Natural killer cell treated with Interleukin-12 subunit alpha and Interleukin-12 subunit beta and Interleukin-15 and Interleukin-18, amount 100 ng/mL, for 72 hours (primary cell): ENCODE results near the gene CRHR2. TPM values are rescaled to one million over a fixed set of nuclear protein-coding genes. Genes with fewer than 3 reads are reported as not detected.

ENCODE experiments used
- ATAC-seq, 2 donors: fragments of 150-1000 bp; cut with Tn5 transposase in 1 of 2; sonication (Bioruptor Pico), chemical (Tn5 transposase) in 1 of 2; 2 replicates each; pipeline ENCODE4 v1.10.0; 2021
- DNase-seq: peaks from one replicate; pipeline ENCODE4 v3.0.0; 2022; ENCODE audit warnings: low spot score
- H3K27ac Mint-ChIP-seq, 2 donors: 1 replicate in 1 of 2; 2 replicates in 1 of 2; pipeline ENCODE4 v1.8.0; 2022; ENCODE audit warnings: mixed read lengths in 2 of 2, mild to moderate bottlenecking in 1 of 2, moderate library complexity in 1 of 2
- H3K27me3 Mint-ChIP-seq, 2 donors: 1 replicate in 1 of 2; 2 replicates in 1 of 2; pipeline ENCODE4 v1.8.0; 2022; ENCODE audit warnings: mixed read lengths in 2 of 2
- H3K36me3 Mint-ChIP-seq: one replicate; pipeline ENCODE4 v1.8.0; 2022; ENCODE audit warnings: mixed read lengths
- H3K4me1 Mint-ChIP-seq, 2 donors: 1 replicate in 1 of 2; 2 replicates in 1 of 2; pipeline ENCODE4 v1.8.0; 2022; ENCODE audit warnings: low read depth in 2 of 2, mixed read lengths in 2 of 2, mild to moderate bottlenecking in 1 of 2
- H3K4me3 Mint-ChIP-seq: one replicate; pipeline ENCODE4 v1.8.0; 2022; ENCODE audit warnings: mixed read lengths
- H3K9me3 Mint-ChIP-seq: 2 replicates; pipeline ENCODE4 v1.8.0; 2022; ENCODE audit warnings: mixed read lengths
- total RNA-seq, 2 donors: library from RNA; stranded (reverse); gene quantifications; one replicate each; pipeline ENCODE4 v1.2.3, GENCODE V29; 2022

CRHR2 gene
- total RNA-seq, 2 donors from 2014 or later = not detected

GRCh38 chr7:30630986-30631385 is 51.3 kb downstream of the CRHR2 start:
- peaks cover 50% of the 10 kb centered on the region for H3K36me3 Mint-ChIP-seq
- no peaks in the 10 kb centered on the region for H3K27me3 Mint-ChIP-seq
- H3K4me3 Mint-ChIP-seq = no peak overlapping the region
- H3K27ac Mint-ChIP-seq = no peak overlapping the region
- ATAC-seq (no peak), DNase-seq (no peak)
- no peaks in the 10 kb centered on the region for H3K9me3 Mint-ChIP-seq
- H3K4me1 Mint-ChIP-seq = peaks cover 0 to 3% of the 10 kb centered on the region in 2 donors

GRCh38 chr7:30627026-30627425 is 55.2 kb downstream of the CRHR2 start:
- no peak overlapping the region for H3K4me3 Mint-ChIP-seq
- no peak for DNase-seq
- ATAC-seq = no peak
- no peak overlapping the region for H3K27ac Mint-ChIP-seq
- no peaks in the 10 kb centered on the region for H3K27me3 Mint-ChIP-seq
- no peaks in the 10 kb centered on the region for H3K9me3 Mint-ChIP-seq
- H3K36me3 Mint-ChIP-seq = peaks cover 40% of the 10 kb centered on the region
- no peaks in the 10 kb centered on the region for H3K4me1 Mint-ChIP-seq

GRCh38 chr7:30625283-30625682 is 57.0 kb downstream of the CRHR2 start:
- Mint-ChIP-seq H3K9me3 (no peaks in the 10 kb centered on the region), H3K27ac (peak overlapping the region in 1 of 2 donors; percentile 7), H3K4me1 (no peaks in the 10 kb centered on the region), H3K4me3 (no peak overlapping the region), H3K27me3 (no peaks in the 10 kb centered on the region), H3K36me3 (peaks cover 48% of the 10 kb centered on the region)
- ATAC-seq (no peak), DNase-seq (no peak)

- peaks cover 0 to 7% of the 10 kb centered on the region in 2 donors for H3K4me1 Mint-ChIP-seq
- no peaks in the 10 kb centered on the region for H3K27me3 Mint-ChIP-seq
- H3K4me3 Mint-ChIP-seq = no peak overlapping the region
- no peak for ATAC-seq
- no peak for DNase-seq
- H3K9me3 Mint-ChIP-seq = no peaks in the 10 kb centered on the region
- no peak overlapping the region for H3K27ac Mint-ChIP-seq
- H3K36me3 Mint-ChIP-seq = peaks cover 38% of the 10 kb centered on the region
Measured at GRCh38 chr7:30618961-30619360, 63.3 kb downstream of the CRHR2 start.

- peaks cover 38% of the 10 kb centered on the region for H3K36me3 Mint-ChIP-seq
- H3K4me1 Mint-ChIP-seq = peaks cover 0 to 9% of the 10 kb centered on the region in 2 donors
- no peaks in the 10 kb centered on the region for H3K9me3 Mint-ChIP-seq
- DNase-seq = no peak
- no peak overlapping the region for H3K27ac Mint-ChIP-seq
- H3K4me3 Mint-ChIP-seq = no peak overlapping the region
- ATAC-seq = no peak
- H3K27me3 Mint-ChIP-seq = no peaks in the 10 kb centered on the region
Measured at GRCh38 chr7:30618080-30618676, 64.1 kb downstream of the CRHR2 start.

- ATAC-seq (no peak), DNase-seq (no peak)
- Mint-ChIP-seq H3K9me3 (no peaks in the 10 kb centered on the region), H3K36me3 (peaks cover 45% of the 10 kb centered on the region), H3K4me3 (no peak overlapping the region), H3K27me3 (no peaks in the 10 kb centered on the region), H3K27ac (no peak overlapping the region), H3K4me1 (peaks cover 0 to 15% of the 10 kb centered on the region in 2 donors)
Measured at GRCh38 chr7:30617359-30617758, 64.9 kb downstream of the CRHR2 start.

GRCh38 chr7:30616318-30616717 is 65.9 kb downstream of the CRHR2 start:
- Mint-ChIP-seq H3K4me1 (peaks cover 0 to 15% of the 10 kb centered on the region in 2 donors), H3K27me3 (no peaks in the 10 kb centered on the region), H3K4me3 (no peak overlapping the region), H3K36me3 (peaks cover 41% of the 10 kb centered on the region), H3K27ac (no peak overlapping the region), H3K9me3 (no peaks in the 10 kb centered on the region)
- no peak for ATAC-seq
- DNase-seq = no peak

- peak overlapping the region in 1 of 2 donors; percentile 44 for H3K27ac Mint-ChIP-seq
- no peak overlapping the region for H3K4me3 Mint-ChIP-seq
- DNase-seq = no peak
- no peaks in the 10 kb centered on the region for H3K9me3 Mint-ChIP-seq
- peaks cover 0 to 15% of the 10 kb centered on the region in 2 donors for H3K4me1 Mint-ChIP-seq
- peaks cover 51% of the 10 kb centered on the region for H3K36me3 Mint-ChIP-seq
- no peak for ATAC-seq
- H3K27me3 Mint-ChIP-seq = no peaks in the 10 kb centered on the region
Measured at GRCh38 chr7:30613366-30614325, 68.6 kb downstream of the CRHR2 start.

GRCh38 chr7:30612658-30613265 is 69.5 kb downstream of the CRHR2 start:
- no peak overlapping the region for H3K4me3 Mint-ChIP-seq
- DNase-seq (no peak), ATAC-seq (no peak)
- H3K27ac Mint-ChIP-seq = peak overlapping the region in 1 of 2 donors; percentile 44
- no peaks in the 10 kb centered on the region for H3K27me3 Mint-ChIP-seq
- H3K4me1 Mint-ChIP-seq = peaks cover 0 to 15% of the 10 kb centered on the region in 2 donors
- no peaks in the 10 kb centered on the region for H3K9me3 Mint-ChIP-seq
- peaks cover 51% of the 10 kb centered on the region for H3K36me3 Mint-ChIP-seq

GRCh38 chr7:30605832-30606231 is 76.4 kb downstream of the CRHR2 start:
- peaks cover 3 to 5% of the 10 kb centered on the region in 2 donors for H3K4me1 Mint-ChIP-seq

GRCh38 chr7:30604901-30605300 is 77.4 kb downstream of the CRHR2 start:
- Mint-ChIP-seq H3K36me3 (peaks cover 50% of the 10 kb centered on the region), H3K27ac (no peak overlapping the region), H3K27me3 (no peaks in the 10 kb centered on the region), H3K4me1 (peaks cover 3 to 5% of the 10 kb centered on the region in 2 donors), H3K9me3 (no peaks in the 10 kb centered on the region), H3K4me3 (no peak overlapping the region)
- DNase-seq (no peak), ATAC-seq (no peak)

More at GRCh38 chr7:30605832-30606231, 76.4 kb downstream of the CRHR2 start:
- Mint-ChIP-seq H3K27ac (no peak overlapping the region), H3K9me3 (no peaks in the 10 kb centered on the region), H3K27me3 (no peaks in the 10 kb centered on the region), H3K4me3 (no peak overlapping the region), H3K36me3 (peaks cover 50% of the 10 kb centered on the region)
- DNase-seq (no peak), ATAC-seq (no peak)
